HK-2 (cell line): Measurements from ENCODE around the gene FADS1.

Experiments used
- DNase-seq: peaks from one replicate; pipeline ENCODE4 v3.0.0-alpha.2; 2018; ENCODE audit not compliant: unreplicated experiment

FADS1 gene

GRCh38 chr11:61776561-61777075 is 40.2 kb downstream of the FADS1 start:
- peak; percentile 47 for DNase-seq

GRCh38 chr11:61775606-61776554 is 40.9 kb downstream of the FADS1 start:
- no peak for DNase-seq

GRCh38 chr11:61775106-61775505 is 41.7 kb downstream of the FADS1 start:
- no peak for DNase-seq

- no peak for DNase-seq
Observed at GRCh38 chr11:61774411-61774810, 42.4 kb downstream of the FADS1 start.

- DNase-seq: no peak
Observed at GRCh38 chr11:61773809-61774208, 43.0 kb downstream of the FADS1 start.

- no peak for DNase-seq
Observed at GRCh38 chr11:61773356-61773755, 43.4 kb downstream of the FADS1 start.

- DNase-seq: no peak
Observed at GRCh38 chr11:61771985-61772455, 44.8 kb downstream of the FADS1 start.

- no peak for DNase-seq
Observed at GRCh38 chr11:61771195-61771894, 45.5 kb downstream of the FADS1 start.

GRCh38 chr11:61769946-61770683 is 46.7 kb downstream of the FADS1 start:
- no peak for DNase-seq

GRCh38 chr11:61769169-61769920 is 47.5 kb downstream of the FADS1 start:
- no peak for DNase-seq

GRCh38 chr11:61768376-61769076 is 48.3 kb downstream of the FADS1 start:
- no peak for DNase-seq

- DNase-seq: no peak
Observed at GRCh38 chr11:61766353-61766841, 50.4 kb downstream of the FADS1 start.

- no peak for DNase-seq
Observed at GRCh38 chr11:61765550-61766253, 51.1 kb downstream of the FADS1 start.

- DNase-seq: no peak
Observed at GRCh38 chr11:61764606-61765260, 52.1 kb downstream of the FADS1 start.

GRCh38 chr11:61763930-61764605 is 52.7 kb downstream of the FADS1 start:
- DNase-seq: no peak

- no peak for DNase-seq
Observed at GRCh38 chr11:61762798-61763197, 54.0 kb downstream of the FADS1 start.

GRCh38 chr11:61762223-61762615 is 54.6 kb downstream of the FADS1 start:
- no peak for DNase-seq

GRCh38 chr11:61761440-61762222 is 55.2 kb downstream of the FADS1 start:
- DNase-seq: no peak
